Mesodermal cell (in vitro differentiated cells): ENCODE data around the gene GYPA.
"Not testable (repeated sequence)": the region's sequence is repeated elsewhere in the genome, so short reads cannot be mapped to it uniquely, and the experiment has no call there.

Source experiments
- H3K27ac ChIP-seq: 2 replicates; pipeline ENCODE4 v1.7.0; 2013; ENCODE audit warnings: mild to moderate bottlenecking, low read depth, low read length, moderate library complexity; ENCODE audit not compliant: severe bottlenecking
- H3K36me3 ChIP-seq: 2 replicates; pipeline ENCODE4 v1.7.1; 2013; ENCODE audit warnings: mild to moderate bottlenecking, low read length, moderate library complexity; ENCODE audit not compliant: control insufficient read depth, insufficient read depth
- H3K4me1 ChIP-seq: one replicate; pipeline ENCODE4 v1.7.1; 2013; ENCODE audit warnings: mild to moderate bottlenecking, low read length; ENCODE audit not compliant: insufficient read depth, control insufficient read depth, poor library complexity, severe bottlenecking
- H3K4me3 ChIP-seq: 2 replicates; pipeline ENCODE4 v1.7.0; 2013; ENCODE audit warnings: low read length, control low read depth, mild to moderate bottlenecking; ENCODE audit not compliant: insufficient read depth, poor library complexity, severe bottlenecking; ENCODE audit errors: extremely low read depth
- H3K9me3 ChIP-seq: 2 replicates; pipeline ENCODE4 v1.7.1; 2013; ENCODE audit warnings: mild to moderate bottlenecking, low read length, moderate library complexity; ENCODE audit not compliant: control insufficient read depth
- WGBS, 2 experiments: methylation state at CpG; one replicate each; pipeline ENCODE4 v1.1.5; 2013; ENCODE audit warnings: missing lambda C conversion rate in 2 of 2; ENCODE audit not compliant: insufficient coverage in 2 of 2; 5-methylcytosine and 5-hydroxymethylcytosine counted together

Gene GYPA

DNA sequence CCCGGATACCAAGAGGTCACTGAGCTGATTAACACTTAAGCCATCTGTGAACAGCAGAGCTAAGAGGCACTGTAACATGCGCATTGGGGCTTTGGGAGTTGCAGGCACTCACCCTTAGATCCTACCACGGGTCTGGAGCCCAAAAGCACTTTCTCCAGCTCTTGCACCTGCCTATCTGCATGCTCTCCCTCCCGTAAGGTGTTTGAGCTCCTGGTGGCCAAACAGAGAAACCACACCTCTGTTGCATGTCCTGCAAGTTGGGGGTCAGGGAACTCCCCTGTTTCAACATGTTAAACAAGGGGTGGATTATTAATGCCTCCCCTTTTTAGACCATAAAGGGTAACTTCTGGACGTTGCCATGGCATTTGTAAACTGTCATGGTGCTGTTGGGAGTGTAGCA lies 49.8 kb downstream of the GYPA start:
- H3K4me1 ChIP-seq: no peaks in the 10 kb centered on the region
- no peaks in the 10 kb centered on the region for H3K36me3 ChIP-seq
- no peaks in the 10 kb centered on the region for H3K9me3 ChIP-seq
- 70 to 87% methylated on average over 3 to 4 of the region's 5 CpGs for WGBS, 2 experiments
- no peak overlapping the region for H3K27ac ChIP-seq
- H3K4me3 ChIP-seq: no peak overlapping the region

DNA sequence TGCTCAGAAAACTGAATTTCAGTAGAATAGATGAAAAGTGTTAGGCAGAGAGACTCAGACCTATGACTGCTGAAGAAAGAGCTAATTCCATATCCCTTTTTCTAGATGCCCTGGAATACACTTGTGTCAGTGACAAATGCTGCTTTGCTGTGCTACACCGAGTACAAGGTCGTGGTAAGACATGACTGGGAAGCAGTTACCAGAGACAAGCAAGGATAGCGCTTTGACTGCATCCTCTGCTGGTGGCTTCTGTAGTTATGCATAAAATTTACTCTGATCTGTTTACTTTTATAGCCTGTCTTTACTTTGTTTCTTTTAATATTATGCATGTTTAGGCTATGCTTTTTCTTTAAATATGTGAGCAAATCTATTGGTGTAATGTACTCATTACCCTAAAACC lies 58.5 kb downstream of the GYPA start:
- not testable (repeated sequence) for H3K36me3 ChIP-seq, H3K4me1 ChIP-seq, H3K27ac ChIP-seq, H3K9me3 ChIP-seq, H3K4me3 ChIP-seq
- 94 to 100% methylated on average over 2 of the region's 3 CpGs for WGBS, 2 experiments

DNA sequence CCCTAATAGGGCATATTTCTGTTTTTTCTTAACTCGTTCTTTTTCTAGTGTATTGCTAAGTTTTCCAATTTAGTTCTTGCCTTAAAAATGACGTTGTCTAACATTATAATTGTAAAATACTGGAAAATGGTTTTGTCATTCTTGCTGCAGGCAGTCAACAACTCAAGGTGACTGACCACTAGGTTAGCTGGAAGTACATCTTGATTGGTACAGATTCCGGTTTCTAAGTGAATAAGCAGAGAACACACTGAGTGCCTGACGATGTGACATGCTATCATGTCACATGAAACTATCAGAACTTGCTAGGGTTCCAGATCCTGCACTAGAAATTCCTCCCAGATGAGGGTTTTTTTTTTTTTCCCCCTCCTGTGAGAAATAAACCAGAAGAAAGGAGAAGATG lies 60.4 kb downstream of the GYPA start:
- not testable (repeated sequence) for H3K9me3 ChIP-seq, H3K4me1 ChIP-seq, H3K27ac ChIP-seq, H3K36me3 ChIP-seq, H3K4me3 ChIP-seq
- WGBS, 2 experiments: 86 to 94% methylated on average over 2 of the region's 4 CpGs

DNA sequence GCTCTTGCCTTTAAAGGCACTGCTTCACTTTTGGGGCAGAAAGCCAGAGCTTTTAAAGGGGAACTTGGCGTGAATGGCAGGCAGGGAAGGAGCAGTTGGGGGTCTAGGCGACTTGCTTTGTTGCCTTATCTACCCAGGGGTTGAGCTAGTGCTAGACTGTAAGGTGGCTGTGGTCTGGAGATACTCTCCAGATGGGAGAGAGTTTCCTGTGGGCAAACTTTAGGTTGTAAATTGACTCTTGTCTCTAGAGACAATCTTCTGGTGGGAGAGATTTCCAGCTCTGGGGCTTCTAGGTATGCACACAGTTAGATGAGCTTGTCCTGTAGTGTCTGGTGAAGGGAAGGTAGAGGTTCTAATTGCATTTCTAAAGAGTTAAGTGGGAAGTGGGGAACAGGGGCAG lies 61.8 kb downstream of the GYPA start:
- not testable (repeated sequence) for H3K4me1 ChIP-seq, H3K4me3 ChIP-seq, H3K27ac ChIP-seq, H3K9me3 ChIP-seq, H3K36me3 ChIP-seq
- WGBS, 2 experiments: 43 to 56% methylated on average over 1 to 2 of the region's 2 CpGs

DNA sequence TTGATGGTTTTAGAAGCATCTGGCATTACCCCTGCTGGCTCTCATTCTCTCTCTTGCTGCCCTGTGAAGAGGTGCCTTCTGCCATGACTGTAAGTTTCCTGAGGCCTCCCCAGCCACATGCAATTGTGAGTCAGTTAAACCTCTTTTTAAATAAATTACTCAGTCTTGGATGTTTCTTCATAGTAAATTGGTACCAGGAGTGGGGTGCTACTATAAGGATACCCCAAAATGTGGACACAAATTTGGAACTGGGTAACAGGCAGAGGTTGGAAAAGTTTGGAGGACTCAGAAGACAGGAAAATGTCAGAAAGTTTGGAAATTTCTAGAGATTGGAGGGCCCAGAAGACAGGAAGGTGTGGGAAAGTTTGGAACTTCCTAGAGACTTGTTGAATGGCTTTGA lies 79.0 kb downstream of the GYPA start:
- H3K9me3 ChIP-seq, H3K4me1 ChIP-seq, H3K4me3 ChIP-seq, H3K36me3 ChIP-seq, H3K27ac ChIP-seq: not testable (repeated sequence)

DNA sequence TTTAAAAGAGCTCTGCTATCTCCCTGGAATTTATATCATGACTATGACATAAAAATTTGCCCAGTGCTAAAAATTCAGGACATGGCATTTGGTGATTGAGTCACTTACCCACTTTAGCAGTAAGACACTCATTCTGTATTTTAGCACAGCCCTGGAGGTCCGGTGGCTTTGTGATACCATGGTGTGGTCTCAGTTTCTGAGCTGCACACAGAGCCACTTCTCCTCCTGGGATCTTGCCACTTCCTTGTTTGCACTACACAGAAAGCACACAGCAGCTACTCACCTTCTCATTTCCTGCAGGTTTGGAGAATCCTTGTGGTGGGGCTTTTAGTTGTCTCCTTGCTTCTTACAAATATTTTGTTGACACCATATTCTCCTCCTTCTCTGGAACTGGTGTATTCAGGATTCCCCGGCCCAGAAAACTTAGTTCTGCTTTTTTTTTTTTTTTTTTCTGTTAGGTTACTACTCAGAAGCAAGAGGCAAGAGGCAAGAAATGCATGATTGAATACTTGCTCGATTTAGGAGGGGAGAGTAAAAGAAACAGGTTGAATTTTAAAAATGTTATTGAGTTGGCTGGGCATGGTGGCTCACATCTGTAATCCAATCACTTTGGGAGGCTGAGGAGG lies 80.2 kb downstream of the GYPA start:
- H3K36me3 ChIP-seq, H3K9me3 ChIP-seq, H3K4me1 ChIP-seq, H3K27ac ChIP-seq, H3K4me3 ChIP-seq: not testable (repeated sequence)
- WGBS, 2 experiments: 94 to 95% methylated on average over 2 of the region's 3 CpGs
